Right ventricle myocardium inferior (tissue), 1 donor: ENCODE measurements around the gene ZNF611. TPM values are rescaled to one million over a fixed set of nuclear protein-coding genes. Genes with fewer than 3 reads are reported as not detected.
"Not testable (repeated sequence)": the region's sequence is repeated elsewhere in the genome, so short reads cannot be mapped to it uniquely, and the experiment has no call there.

Source experiments
- ATAC-seq: fragments of 200-7000 bp; cut with Tn5 transposase; one replicate; pipeline ENCODE4 v1.9.1; 2020; ENCODE audit warnings: mild to moderate bottlenecking, moderate library complexity
- DNase-seq: peaks from one replicate; pipeline ENCODE4 v3.0.0; 2021; ENCODE audit errors: missing footprints
- intact Hi-C: fragments of 100-400 bp; cut with DNase I; formaldehyde crosslinking; loops from one replicate; pipeline ENCODE4 v1.11.0; 2022
- total RNA-seq: library from RNA; stranded (reverse); fragmentation: NEBNext Ultra II Directional; extraction: Animal tissue kit (Norgen Biotek cat#: 25700); gene quantifications from one replicate; pipeline ENCODE4 v1.2.1, GENCODE V29; 2021
- donor health status: DM: no; HTN: yes; CAD: no; lungs with severe emphysema.

ZNF611 gene
- total RNA-seq, 1 donor from 2014 or later = 7.4 TPM

DNA sequence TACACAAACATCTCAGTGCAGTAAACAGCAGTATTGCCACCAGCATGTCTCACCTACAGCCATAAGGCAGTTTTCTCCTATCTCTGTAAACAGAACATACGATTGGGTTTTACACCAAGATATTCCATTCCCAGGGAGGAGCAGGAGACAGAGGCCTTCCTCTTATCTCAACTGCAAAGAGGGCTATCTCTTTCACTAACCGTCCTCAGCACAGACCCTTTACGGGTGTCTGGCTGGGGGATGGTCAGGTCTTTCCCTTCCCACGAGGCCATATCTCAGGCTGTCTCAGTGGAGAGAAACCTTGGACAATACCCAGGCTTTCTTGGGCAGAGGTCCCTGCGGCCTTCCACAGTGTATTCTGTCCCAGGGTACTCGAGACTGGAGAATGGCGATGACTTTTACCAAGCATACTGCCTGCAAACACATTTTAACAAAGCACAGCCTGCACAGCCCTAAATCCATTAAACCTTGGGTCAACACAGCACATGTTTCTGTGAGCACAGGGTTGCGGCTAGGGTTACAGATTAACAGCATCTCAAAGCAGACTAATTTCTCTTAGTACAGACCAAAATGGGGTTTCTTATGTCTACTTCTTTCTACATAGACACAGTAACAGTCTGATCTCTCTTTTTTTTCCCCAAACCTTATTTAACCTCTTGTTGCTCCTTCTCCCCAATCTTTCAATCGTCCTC, 10.8 kb downstream of the ZNF611 start:
- intact Hi-C loops, DNase-seq, ATAC-seq: not testable (repeated sequence)

DNA sequence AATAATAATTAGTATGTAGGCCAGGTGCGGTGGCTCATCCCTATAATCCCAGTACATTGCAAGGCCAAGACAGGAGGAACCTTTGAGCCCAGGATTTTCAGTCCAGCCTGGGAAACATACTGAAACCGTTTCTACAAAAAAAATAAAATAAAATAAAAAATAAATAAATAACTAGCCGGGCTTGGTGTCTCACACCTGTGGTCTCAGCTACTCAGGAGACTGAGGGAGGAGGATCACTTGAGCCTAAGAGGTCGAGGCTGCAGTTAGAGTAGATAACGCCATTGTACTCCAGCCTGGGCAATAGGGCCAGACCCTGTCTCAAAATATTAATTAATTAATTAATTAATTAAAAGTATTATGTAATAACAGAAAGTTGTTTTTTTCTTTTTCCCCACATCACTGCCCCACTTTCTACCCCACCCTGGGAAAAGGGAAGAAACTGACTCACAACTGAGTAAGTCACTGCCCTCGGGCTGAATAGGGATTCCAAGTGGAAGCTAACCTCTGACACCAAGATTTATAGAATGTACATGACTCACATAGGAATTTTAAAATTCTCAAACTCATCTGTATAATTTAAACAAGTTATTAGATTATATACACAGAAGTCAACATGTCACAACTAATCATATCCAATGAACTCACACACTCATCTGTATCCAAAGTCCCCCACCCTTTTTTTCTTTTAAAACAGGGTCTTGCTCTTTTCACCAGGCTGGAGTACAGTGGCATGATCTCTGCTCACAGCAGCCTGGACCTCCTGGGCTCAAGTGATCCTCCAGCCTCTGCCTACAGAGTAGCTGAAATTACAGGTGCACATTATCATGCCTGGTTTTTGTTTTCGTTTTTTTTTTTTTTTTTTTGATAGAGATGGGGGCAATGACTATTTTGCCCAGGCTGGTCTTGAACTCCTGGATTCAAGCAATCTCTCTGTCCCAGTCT, 12.5 kb downstream of the ZNF611 start:
- DNase-seq = no peak
- no peak for ATAC-seq

DNA sequence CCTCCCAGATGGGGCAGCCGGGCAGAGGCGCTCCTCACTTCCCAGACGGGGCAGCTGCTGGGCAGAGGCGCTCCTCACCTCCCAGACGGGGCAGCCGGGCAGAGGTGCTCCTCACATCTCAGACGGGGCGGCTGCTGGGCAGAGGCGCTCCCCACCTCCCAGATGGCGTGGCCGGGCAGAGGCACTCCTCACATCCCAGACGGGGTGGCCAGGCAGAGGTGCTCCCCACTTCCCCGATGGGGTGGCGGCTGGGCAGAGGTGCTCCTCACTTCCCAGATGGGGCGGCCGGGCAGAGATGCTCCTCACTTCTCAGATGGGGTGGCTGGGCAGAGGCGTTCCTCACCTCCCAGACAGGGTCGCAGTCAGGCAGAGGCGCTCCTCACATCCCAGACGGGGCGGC, 14.3 kb downstream of the ZNF611 start:
- ATAC-seq, intact Hi-C loops, DNase-seq: not testable (repeated sequence)

More for the DNA sequence above, 12.5 kb downstream of the ZNF611 start:
- intact Hi-C loops = no loop called here

DNA sequence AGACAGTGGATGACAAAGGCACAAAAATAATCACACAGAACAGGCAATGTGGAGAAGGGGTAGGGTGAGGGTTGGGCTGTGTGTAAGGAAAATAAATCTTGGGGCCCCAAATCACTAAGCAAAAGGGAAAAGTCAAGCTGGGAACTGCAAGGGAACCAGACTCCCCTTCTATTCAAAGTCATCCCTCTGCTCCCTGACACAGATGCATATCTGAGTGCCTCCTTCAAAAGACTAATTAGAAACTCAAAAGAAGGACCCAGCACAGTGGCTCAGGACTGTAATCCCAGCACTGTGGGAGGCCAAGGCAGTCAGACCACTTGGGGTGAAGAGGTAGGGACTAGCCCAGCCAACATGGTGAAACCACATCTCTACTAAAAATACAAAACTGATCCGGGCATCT, 18.3 kb downstream of the ZNF611 start:
- intact Hi-C loops = no loop called here
- ATAC-seq (no peak), DNase-seq (no peak)

DNA sequence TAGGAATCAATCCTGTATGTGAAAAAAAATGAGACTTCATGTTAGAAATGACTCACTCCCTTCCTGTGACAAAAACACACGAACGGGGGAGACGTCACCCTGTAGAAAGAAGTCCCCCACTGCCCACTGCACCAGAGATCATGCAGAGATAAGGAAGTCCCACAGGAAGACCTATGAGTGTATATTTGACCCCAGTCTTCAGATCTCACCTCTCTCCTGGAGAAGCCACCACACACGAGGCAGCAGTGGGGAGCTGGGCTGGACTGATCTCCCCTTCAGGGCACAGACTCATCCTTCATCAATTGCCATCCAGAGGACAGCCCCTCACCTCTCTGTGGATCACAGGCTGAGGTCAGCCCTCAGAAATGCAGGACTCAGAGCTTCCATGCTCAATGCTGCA, 18.9 kb downstream of the ZNF611 start:
- DNase-seq, ATAC-seq, intact Hi-C loops: not testable (repeated sequence)

DNA sequence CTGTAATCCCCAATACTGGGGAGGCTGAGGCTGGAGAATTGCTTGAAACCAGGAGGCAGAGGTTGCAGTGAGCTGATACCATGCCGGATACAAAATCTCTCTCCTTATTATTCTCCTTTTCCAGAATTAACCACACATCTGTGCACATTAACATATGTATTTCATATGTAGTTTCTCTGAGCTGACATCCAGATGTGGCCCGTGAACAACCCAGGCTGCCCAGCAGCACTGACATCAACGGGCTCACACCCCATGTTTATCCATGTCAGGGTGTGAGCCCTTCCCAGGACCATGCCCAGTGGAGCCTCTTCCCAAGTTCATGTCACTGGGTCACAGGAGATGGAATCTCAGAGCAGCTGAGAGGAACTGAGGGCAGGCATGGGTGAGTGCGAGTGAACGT, 19.5 kb downstream of the ZNF611 start:
- intact Hi-C loops, DNase-seq, ATAC-seq: not testable (repeated sequence)

DNA sequence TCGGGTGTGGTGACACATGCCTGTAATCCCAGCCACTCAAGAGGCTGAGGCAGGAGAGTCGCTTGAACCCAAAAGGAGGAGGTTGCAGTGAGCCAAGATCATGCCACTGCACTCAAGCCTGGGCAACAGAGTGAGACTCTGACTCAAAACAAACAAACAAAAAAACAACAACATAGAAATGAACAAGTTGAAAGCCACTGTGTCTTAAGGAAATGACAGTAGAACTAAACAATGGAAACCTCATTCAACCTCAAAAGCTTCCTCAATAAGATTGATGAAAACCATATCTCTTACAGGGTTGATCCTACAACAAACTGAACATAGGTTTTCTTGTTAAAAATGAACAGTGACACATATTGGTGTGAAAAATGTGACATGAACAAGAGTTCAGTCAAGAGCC, 21.8 kb downstream of the ZNF611 start:
- ATAC-seq, intact Hi-C loops, DNase-seq: not testable (repeated sequence)

DNA sequence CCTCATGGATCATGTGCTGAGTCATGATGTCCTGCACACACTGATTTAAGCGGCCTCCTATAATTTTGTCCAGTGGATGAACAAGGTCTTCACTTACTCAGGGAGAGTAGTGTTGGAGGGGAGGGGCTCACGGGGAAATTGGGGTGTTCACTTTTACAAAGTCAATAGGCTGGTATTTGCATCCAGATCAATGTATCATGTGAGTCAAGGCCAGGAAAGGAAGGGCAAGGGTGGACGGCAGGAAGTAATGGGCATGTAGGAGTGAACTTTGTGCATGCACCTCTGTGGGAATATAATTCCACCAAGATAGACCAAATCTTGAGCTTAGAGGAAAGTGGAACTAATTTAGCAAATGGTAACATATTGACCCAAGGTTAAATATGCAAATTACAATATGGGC, 23.2 kb downstream of the ZNF611 start:
- intact Hi-C loops, DNase-seq, ATAC-seq: not testable (repeated sequence)

DNA sequence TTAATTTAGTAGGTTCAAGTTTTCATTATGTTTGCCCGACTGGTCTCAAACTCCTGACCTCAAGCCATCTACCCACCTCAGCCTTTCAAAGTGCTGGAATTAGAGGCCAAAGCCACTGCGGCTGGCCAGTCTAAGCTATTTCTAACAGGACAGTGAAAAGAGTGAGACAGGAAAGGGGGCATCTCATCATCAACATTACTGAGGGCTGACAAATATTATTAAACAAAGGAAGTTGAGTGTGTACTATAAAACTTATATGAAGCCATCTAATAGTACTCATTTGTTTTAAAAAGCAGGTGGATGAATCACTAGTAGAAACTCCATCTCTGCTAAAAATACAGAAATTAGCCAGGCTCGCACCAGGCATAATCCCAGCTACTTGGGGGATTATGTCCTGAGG, 24.3 kb downstream of the ZNF611 start:
- intact Hi-C loops = no loop called here
- DNase-seq = no peak

DNA sequence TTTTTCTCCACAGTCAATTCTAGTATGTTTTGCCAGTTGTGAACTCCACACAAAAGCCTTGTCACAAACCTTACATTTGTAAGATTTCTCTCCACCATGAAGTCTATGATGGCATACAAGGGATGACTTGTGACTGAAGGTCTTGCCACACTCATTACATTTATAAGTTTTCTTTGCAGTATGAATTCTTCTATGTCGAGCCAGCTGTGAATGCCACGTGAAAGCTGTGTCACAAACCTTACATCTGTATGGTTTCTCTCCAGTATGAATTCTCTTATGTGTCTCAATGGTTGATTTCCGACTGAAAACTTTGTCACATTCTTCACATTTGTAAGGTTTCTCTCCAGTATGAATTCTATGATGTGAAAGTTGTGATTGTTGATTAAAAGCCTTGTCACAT, 29.2 kb downstream of the ZNF611 start:
- intact Hi-C loops, DNase-seq, ATAC-seq: not testable (repeated sequence)

More for the DNA sequence above, 24.3 kb downstream of the ZNF611 start:
- ATAC-seq = no peak

DNA sequence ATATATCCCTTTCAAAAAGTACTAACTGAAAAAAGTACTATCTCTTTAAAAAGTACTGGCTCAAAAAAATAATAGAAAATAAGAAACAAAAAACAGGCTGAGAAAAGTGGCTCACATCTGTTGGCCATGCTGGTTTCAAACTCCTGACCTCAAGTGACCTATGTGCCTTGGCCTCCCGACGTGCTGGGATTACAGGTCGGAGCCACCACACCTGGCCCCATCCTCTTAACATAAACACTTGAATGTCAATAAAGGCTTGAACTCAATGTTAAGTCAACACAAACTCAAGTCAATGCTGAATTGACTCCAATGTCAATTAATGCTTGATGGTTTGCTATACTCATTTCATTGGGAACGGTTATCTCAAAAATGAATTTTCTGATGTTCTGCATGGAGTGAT, 30.9 kb downstream of the ZNF611 start:
- intact Hi-C loops = no loop called here
- no peak for ATAC-seq
- no peak for DNase-seq

DNA sequence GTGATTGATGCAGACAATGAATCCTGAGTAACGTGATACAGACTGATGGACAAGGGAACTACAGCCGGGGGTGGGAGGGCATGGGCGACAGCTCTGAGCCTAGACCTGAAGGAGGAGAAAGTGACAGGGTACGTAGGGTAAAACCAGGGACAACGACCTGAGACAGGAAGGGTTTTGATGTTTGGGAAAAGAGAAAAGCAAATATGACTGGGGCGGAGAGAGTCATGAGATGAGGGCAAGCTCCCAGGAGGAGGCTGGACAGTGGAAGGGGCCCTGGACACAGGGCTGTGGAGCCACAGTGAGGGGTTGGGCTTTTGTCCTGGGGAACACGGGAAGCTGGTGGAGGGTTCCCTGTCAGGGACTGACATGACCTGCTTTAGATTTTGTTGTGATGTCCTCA, 34.2 kb downstream of the ZNF611 start:
- ATAC-seq = no peak
- no peak for DNase-seq
- intact Hi-C loops = no loop called here

DNA sequence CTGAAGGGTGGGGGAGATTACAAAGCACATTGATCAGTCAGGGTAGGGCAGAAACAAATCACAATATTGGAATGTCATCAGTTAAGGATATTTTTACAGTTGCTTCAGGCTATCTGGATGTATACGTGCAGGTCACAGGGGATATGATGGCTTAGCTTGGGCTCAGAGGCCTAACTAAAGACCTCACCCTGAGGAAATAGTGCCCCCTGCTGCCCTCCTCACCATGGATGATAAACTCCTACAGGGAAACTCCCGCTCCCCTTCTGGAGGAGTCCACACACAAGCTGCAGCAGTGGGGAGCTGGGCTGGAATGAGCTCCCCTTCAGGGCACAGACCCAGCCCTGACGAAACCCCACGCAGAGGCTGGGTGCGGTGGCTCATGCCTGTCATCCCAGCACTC, 35.3 kb downstream of the ZNF611 start:
- DNase-seq, ATAC-seq, intact Hi-C loops: not testable (repeated sequence)

DNA sequence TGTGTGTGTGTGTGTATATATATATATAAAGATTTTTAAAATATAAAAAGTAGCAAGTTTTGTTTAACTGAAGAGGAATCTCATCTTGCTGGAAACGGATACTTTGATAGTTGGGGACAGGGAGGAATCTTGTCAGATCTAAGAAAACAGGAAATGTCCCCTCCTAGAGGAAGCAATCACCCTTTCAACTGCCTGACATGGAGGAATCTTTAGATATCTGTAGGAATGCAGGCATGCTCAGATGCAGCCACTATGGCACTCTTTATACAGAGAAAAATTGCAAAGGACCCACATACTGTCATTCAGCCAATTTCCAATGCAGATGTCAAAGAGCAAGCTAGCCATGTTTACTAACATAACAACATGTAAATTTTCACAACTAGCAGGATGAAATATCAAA, 38.8 kb downstream of the ZNF611 start:
- DNase-seq (no peak), ATAC-seq (no peak)

DNA sequence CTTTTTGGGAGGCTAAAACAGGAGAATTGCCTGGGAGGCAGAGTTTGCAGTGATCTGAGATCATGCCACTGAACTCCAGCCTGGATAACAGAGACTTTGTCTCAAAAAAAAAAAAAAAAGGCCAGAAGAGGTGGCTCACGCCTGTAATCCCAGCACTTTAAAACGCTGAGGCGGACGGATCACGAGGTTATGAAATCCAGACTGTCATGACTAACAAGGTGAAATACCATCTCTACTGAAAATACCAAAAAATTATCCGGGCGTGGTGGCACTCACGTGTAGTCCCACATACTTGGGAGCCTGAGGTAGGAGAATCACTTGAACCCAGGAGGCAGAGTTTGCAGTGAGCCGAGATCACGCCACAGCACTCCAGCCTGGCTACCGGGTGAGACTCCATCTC, 39.9 kb downstream of the ZNF611 start:
- ATAC-seq (no peak), DNase-seq (no peak)
- intact Hi-C loops = loop anchor here (5.0 kb wide), 1 partner anchor 42 kb away; the partner anchor contains the start of gene ZNF611

More for the DNA sequence above, 38.8 kb downstream of the ZNF611 start:
- intact Hi-C loops = no loop called here

DNA sequence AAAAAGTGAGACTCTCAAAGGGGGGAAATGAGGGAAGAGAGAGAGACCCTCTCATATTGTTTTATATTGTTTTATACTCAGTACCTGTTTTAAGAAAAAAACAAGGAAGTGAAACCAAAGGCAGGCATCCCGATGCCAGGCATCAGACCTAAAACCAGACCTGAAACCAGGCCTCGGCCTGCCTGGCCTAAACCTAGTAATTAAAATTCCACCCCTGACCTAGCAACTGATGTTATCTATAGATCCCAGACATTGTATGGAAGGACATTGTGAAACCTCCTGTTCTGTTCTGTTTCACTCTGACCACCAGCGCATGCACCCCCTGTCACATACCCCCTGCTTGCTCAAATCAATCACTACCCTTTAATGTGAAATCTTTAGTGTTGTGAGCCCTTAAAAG, 40.6 kb downstream of the ZNF611 start:
- ATAC-seq, DNase-seq: not testable (repeated sequence)
- intact Hi-C loops = loop anchor here (5.0 kb wide), 1 partner anchor 43 kb away; the partner anchor contains the start of gene ZNF611

DNA sequence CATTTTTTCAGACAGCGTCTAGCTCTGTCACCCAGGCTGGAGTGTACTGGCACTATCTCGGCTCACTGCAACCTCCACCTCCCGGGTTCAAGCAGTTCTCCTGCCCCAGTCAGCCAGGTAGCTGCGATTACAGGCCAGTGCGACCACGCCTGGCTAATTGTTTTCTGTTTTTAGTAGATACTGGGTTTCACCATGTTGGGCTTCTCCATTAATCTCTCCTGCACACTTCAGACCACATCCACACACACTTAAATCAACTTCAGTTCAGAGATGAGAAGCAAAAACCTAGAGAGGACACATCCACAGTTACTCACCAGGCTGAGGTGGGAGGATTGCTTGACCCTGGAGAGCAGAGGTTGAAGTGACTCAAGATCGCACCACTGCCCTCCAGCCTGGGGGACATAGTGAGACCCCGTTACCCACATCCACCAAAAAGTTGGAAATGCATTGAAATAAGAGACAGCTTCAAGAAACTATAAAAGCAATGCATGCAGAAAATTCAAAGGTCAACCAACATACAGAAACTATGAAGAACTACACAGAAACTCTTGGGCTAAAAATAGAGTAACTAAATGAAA, 42.3 kb downstream of the ZNF611 start:
- intact Hi-C loops = loop anchor here (5.0 kb wide), 1 partner anchor 45 kb away; the partner anchor contains the start of gene ZNF611
- DNase-seq (no peak), ATAC-seq (no peak)

DNA sequence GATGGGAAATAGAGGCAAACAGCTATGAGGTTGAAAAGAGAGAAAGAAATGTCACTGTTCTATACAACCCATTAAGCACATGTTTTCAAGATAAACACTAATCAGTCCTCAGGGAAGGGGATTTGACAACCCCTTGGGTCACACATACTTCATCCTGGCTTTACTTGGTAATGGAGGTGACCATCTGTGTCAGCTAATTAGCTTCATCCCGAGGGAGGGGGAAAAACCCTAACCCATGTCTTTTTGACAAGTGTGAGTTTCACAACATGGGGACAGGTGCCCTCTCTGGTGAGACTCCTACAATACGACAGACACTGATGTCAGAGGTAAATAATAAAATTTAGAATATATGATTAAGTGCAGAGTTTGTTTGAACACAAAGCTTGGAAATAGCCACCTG, 43.1 kb downstream of the ZNF611 start:
- ATAC-seq (no peak), DNase-seq (no peak)
- intact Hi-C loops = loop anchor here (5.0 kb wide), 1 partner anchor 46 kb away; the partner anchor contains the start of gene ZNF611

DNA sequence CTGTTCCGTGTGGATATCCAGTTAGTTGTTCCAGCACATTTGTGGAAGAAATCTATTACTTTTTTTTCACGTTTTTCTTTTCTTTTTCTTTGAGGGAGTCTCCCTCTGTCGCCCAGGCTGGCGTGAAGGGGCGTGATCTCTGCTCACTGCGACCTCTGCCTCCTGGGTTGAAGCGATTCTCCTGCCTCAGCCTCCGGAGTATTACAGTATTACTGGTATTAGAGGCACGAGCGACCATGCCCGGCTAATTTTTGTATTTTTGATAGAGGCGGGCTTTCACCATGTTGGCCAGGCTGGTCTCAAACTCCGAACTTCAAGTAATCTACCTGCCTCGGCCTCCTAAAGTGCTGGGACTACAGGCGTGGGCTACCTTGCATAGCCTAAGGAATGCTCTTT, 43.6 kb downstream of the ZNF611 start:
- intact Hi-C loops = loop anchor here (5.0 kb wide), 1 partner anchor 46 kb away; the partner anchor contains the start of gene ZNF611
- no peak for ATAC-seq
- DNase-seq = no peak
